C4-2B (cell line): ENCODE results near the gene FLRT1.

ENCODE experiments used
- ZFX ChIP-seq: fragments of 450-650 bp; IDR thresholded peaks from 2 replicates; pipeline ENCODE4 v1.6.1; 2017
- TF ChIP-seq, protein P1 (sequence below): fragments of 450-650 bp; conservative IDR thresholded peaks from 2 replicates; pipeline ENCODE4 v1.5.1; 2017; ENCODE audit warnings: mild to moderate bottlenecking

DNA sequence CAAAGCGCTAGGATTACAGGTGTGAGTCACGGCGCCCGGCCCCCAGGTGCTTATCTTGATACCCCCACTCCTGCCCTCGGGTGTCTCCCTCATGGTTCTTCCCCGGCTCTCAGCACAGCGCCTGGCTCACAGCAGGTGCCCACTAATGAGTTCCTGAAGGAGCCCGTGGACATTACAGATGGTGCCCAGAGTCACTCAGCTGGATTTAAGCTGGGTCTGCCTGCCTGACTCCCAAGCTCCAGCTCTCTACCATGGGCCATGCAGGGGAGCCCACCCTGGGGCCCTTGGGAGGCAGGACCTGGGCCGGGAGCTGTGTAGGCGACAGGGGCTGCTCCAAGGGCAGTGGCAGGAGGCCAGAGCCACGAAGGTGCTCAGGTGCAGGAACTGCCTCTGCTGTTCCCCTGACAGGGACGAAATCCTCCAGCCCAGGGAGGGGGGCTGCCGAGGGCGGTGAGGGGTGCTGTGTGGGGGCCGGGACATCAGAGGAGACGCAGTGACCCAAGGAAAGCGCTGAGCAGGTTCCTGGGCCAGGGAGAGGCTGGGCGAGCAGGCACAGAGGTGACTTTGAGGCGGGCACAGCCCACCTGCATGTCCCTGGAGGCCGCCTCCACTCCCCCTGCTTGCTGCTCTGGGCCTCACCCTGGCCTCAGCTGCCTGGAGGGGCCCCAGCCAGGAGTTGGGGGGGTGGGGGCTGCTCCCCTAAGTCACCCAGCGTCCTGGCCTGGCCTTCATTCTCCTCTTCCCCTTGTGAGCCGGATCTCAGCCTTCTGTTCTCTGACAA, 14.6 kb upstream of the FLRT1 start:
- TF ChIP-seq, protein P1, sequence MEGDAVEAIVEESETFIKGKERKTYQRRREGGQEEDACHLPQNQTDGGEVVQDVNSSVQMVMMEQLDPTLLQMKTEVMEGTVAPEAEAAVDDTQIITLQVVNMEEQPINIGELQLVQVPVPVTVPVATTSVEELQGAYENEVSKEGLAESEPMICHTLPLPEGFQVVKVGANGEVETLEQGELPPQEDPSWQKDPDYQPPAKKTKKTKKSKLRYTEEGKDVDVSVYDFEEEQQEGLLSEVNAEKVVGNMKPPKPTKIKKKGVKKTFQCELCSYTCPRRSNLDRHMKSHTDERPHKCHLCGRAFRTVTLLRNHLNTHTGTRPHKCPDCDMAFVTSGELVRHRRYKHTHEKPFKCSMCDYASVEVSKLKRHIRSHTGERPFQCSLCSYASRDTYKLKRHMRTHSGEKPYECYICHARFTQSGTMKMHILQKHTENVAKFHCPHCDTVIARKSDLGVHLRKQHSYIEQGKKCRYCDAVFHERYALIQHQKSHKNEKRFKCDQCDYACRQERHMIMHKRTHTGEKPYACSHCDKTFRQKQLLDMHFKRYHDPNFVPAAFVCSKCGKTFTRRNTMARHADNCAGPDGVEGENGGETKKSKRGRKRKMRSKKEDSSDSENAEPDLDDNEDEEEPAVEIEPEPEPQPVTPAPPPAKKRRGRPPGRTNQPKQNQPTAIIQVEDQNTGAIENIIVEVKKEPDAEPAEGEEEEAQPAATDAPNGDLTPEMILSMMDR: no peak
- no peak for TF ChIP-seq ZFX
